Neural crest cell (in vitro differentiated cells): Measurements from ENCODE around the gene PLCH1. TPM values are rescaled to one million over a fixed set of nuclear protein-coding genes. Genes with fewer than 3 reads are reported as not detected.

Experiments
- DNase-seq: peaks from one replicate; pipeline ENCODE4 v3.0.0; 2021; ENCODE audit warnings: low read depth, mixed read lengths, low spot score
- H3K27ac Mint-ChIP-seq: one replicate; pipeline ENCODE4 v1.8.0; 2021; ENCODE audit warnings: mild to moderate bottlenecking, mixed read lengths; ENCODE audit not compliant: unreplicated experiment
- H3K27me3 Mint-ChIP-seq: 2 replicates; pipeline ENCODE4 v1.8.0; 2021; ENCODE audit warnings: low read depth, mild to moderate bottlenecking, mixed read lengths
- H3K36me3 Mint-ChIP-seq: 2 replicates; pipeline ENCODE4 v1.8.0; 2021; ENCODE audit warnings: low read depth, mild to moderate bottlenecking, mixed read lengths
- H3K4me1 Mint-ChIP-seq: 2 replicates; pipeline ENCODE4 v1.8.0; 2021; ENCODE audit warnings: mixed read lengths
- H3K4me3 Mint-ChIP-seq: one replicate; pipeline ENCODE4 v1.8.0; 2021; ENCODE audit warnings: mild to moderate bottlenecking, mixed read lengths
- H3K9me3 Mint-ChIP-seq: 2 replicates; pipeline ENCODE4 v1.8.0; 2021; ENCODE audit warnings: mixed read lengths
- CTCF ChIP-seq: fragments of 200-600 bp; sonication (generic); conservative IDR thresholded peaks from 2 replicates; pipeline ENCODE4 v1.5.0; 2021; ENCODE audit warnings: antibody characterized with exemption, mild to moderate bottlenecking
- total RNA-seq: library from RNA; stranded (reverse); gene quantifications from 2 replicates; pipeline ENCODE4 v1.2.1, GENCODE V29; 2021

PLCH1 gene
- total RNA-seq, 1 donor from 2014 or later: 22.4 TPM

DNA sequence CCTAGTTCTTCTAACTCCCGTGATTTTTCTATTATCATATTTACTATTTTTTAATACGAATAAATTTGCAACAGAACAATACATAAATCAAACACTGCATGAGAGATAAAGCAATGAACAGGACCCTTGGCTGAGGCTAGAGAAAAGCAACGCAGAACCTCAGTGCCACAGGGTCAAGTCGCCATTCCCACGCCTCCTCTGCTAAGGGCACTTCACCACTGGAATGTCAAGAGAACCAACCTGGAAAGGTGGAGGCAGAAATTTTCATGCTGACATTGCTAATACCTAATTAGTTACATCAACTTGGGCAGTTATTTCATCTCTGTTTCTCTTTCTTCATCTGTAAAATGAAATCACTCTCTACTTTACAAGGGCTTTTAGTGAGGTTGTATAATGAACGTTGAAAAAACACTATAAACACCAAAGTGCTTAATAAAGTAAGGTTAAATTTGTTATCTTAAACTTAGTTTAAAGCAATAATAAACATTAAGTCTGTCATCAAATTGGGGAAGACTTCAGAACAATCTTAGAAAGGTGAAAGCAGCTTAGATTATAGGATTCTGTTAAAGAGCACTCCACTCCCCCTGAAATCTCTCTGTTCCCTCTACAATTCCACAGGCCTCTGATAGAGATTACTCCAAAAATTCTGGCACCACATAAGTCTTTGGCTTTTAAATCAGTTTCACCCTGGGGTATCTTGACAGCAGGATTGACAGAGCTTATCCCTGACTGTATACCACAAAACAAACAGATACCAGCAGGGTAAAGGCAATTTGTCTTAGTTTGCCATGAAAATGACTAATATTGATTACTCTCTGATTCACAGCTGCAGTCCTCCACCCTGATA lies 41.9 kb downstream of the PLCH1 start:
- Mint-ChIP-seq H3K4me3 (no peak overlapping the region), H3K27ac (peak overlapping the region; percentile 40), H3K36me3 (no peaks in the 10 kb centered on the region), H3K4me1 (peaks cover 43% of the 10 kb centered on the region), H3K9me3 (no peaks in the 10 kb centered on the region), H3K27me3 (no peaks in the 10 kb centered on the region)
- DNase-seq: no peak
- no peak for TF ChIP-seq CTCF

GRCh38 chr3:155701882-155702465 lies 42.9 kb downstream of the PLCH1 start:
- peak; percentile 87 for TF ChIP-seq CTCF
- no peaks in the 10 kb centered on the region for H3K36me3 Mint-ChIP-seq
- H3K27ac Mint-ChIP-seq: no peak overlapping the region
- H3K27me3 Mint-ChIP-seq: no peaks in the 10 kb centered on the region
- no peak overlapping the region for H3K4me3 Mint-ChIP-seq
- no peaks in the 10 kb centered on the region for H3K9me3 Mint-ChIP-seq
- peaks cover 49% of the 10 kb centered on the region for H3K4me1 Mint-ChIP-seq
- DNase-seq: no peak

DNA sequence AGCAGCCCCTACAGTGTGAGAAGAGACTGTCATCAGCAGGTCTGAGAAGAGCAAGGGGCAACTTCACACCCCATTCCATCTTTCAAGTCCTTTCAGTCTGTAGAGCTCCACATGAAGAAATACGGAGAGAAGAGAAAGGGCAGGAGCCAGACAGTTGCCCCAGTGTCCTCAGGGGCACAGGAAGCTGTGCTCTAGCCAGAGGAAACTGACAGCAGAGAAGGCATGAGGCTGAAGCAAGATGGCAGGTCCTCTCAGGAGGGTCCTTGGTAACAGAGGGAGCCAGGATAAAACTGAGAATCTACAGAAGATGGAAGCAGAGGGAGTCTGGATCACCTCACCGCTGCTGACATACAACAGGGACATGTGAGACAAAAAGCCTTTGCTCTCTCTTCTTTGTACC lies 47.3 kb downstream of the PLCH1 start:
- TF ChIP-seq CTCF: no peak
- Mint-ChIP-seq H3K4me1 (peaks cover 21% of the 10 kb centered on the region), H3K27ac (no peak overlapping the region), H3K9me3 (peaks cover 2% of the 10 kb centered on the region), H3K4me3 (no peak overlapping the region), H3K27me3 (no peaks in the 10 kb centered on the region), H3K36me3 (peaks cover 2% of the 10 kb centered on the region)
- no peak for DNase-seq

DNA sequence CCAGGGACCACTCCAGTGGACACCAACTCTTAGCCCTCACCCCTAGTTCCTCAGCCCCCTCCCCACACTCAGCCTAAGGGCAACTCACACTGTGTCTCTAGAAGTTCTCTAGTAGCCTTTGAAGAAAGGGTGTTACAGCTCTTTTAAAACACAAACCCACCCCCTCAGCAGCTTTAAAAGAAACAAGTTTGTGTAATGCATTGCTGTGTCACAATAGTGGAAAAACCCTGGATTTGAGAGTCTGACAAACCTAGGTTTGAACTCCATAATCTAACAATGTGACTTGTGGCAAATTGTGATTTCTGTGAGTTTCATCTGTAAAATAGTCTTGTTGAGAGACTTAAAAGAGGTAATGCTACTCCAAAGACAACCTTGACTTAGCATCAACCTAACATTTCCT lies 54.0 kb downstream of the PLCH1 start:
- peaks cover 2% of the 10 kb centered on the region for H3K9me3 Mint-ChIP-seq
- DNase-seq: no peak
- no peak for TF ChIP-seq CTCF
- H3K4me3 Mint-ChIP-seq: no peak overlapping the region
- peaks cover 2% of the 10 kb centered on the region for H3K36me3 Mint-ChIP-seq
- no peaks in the 10 kb centered on the region for H3K27me3 Mint-ChIP-seq
- H3K4me1 Mint-ChIP-seq: no peaks in the 10 kb centered on the region
- no peak overlapping the region for H3K27ac Mint-ChIP-seq

GRCh38 chr3:155688481-155688880 lies 56.4 kb downstream of the PLCH1 start:
- H3K36me3 Mint-ChIP-seq: no peaks in the 10 kb centered on the region
- no peak for DNase-seq
- no peak overlapping the region for H3K27ac Mint-ChIP-seq
- no peaks in the 10 kb centered on the region for H3K27me3 Mint-ChIP-seq
- no peak for TF ChIP-seq CTCF
- no peak overlapping the region for H3K4me3 Mint-ChIP-seq
- H3K9me3 Mint-ChIP-seq: no peaks in the 10 kb centered on the region
- no peaks in the 10 kb centered on the region for H3K4me1 Mint-ChIP-seq
